PFSK-1 (cell line): ENCODE results near the gene ZNF687.

Experiments
- POLR2AphosphoS5 ChIP-seq: IDR thresholded peaks from 2 replicates; pipeline ENCODE4 v1.6.1; 2012; ENCODE audit warnings: low read depth, mild to moderate bottlenecking, control low read depth, low read length, moderate library complexity
- SIN3A ChIP-seq: IDR thresholded peaks from 2 replicates; pipeline ENCODE4 v1.6.1; 2012; ENCODE audit warnings: mild to moderate bottlenecking, low read length, moderate library complexity, borderline replicate concordance; ENCODE audit not compliant: insufficient read depth
- TF ChIP-seq, protein P1 (sequence below), 2 experiments: IDR thresholded peaks; 2 replicates each; pipeline versions ENCODE4 v1.6.1 to v1.8.0; 2011 to 2012; ENCODE audit warnings: low read depth in 2 of 2, low read length in 2 of 2, control low read depth in 1 of 2, inconsistent platforms in 1 of 2, mild to moderate bottlenecking in 1 of 2, moderate library complexity in 1 of 2; ENCODE audit not compliant: insufficient read depth in 1 of 2

DNA sequence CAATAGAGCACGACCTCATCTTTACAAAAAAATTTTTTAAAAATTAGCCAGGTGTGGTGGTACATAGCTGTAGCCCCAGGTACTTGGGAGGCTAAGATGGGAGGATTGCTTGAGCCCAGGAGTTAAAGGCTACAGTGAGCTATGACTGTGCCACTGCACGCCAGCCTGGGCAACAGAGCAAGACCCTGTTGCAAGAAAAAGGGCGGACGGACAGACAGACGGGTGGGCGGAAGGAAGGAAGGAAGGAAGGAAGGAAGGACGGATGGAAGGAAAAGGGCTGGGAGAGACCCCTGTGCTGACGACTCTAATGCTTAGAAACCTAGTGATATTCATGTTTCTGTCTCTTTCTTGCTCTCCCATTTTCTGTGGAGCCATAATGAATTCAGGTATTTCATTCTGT is 30.7 kb downstream of the ZNF687 start:
- TF ChIP-seq POLR2AphosphoS5 (no peak), SIN3A (no peak)
- TF ChIP-seq, protein P1, sequence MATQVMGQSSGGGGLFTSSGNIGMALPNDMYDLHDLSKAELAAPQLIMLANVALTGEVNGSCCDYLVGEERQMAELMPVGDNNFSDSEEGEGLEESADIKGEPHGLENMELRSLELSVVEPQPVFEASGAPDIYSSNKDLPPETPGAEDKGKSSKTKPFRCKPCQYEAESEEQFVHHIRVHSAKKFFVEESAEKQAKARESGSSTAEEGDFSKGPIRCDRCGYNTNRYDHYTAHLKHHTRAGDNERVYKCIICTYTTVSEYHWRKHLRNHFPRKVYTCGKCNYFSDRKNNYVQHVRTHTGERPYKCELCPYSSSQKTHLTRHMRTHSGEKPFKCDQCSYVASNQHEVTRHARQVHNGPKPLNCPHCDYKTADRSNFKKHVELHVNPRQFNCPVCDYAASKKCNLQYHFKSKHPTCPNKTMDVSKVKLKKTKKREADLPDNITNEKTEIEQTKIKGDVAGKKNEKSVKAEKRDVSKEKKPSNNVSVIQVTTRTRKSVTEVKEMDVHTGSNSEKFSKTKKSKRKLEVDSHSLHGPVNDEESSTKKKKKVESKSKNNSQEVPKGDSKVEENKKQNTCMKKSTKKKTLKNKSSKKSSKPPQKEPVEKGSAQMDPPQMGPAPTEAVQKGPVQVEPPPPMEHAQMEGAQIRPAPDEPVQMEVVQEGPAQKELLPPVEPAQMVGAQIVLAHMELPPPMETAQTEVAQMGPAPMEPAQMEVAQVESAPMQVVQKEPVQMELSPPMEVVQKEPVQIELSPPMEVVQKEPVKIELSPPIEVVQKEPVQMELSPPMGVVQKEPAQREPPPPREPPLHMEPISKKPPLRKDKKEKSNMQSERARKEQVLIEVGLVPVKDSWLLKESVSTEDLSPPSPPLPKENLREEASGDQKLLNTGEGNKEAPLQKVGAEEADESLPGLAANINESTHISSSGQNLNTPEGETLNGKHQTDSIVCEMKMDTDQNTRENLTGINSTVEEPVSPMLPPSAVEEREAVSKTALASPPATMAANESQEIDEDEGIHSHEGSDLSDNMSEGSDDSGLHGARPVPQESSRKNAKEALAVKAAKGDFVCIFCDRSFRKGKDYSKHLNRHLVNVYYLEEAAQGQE (IDR thresholded peaks at IDR 0.05; ENCODE audit: insufficient read depth in 1 of 2, low read depth in 2 of 2, low read length in 2 of 2), result no peak
